K562 (cell line): ENCODE measurements around the gene FKBP1B. TPM values are rescaled to one million over a fixed set of nuclear protein-coding genes. Genes with fewer than 3 reads are reported as not detected.
A peak's percentile ranks its signal among the peaks of the same experiment; 100 is the strongest.

Experiments
- CBFB ChIP-seq: sonication (generic); formaldehyde crosslinking; IDR thresholded peaks from 2 replicates; pipeline ENCODE4 v1.4.0; 2020; ENCODE audit warnings: mild to moderate bottlenecking, missing genetic modification reagents
- CCAR2 ChIP-seq: fragments of 200-400 bp; formaldehyde crosslinking; IDR thresholded peaks from 2 replicates; pipeline ENCODE4 v1.6.1; 2017; ENCODE audit warnings: mild to moderate bottlenecking, low read depth, low read length
- ETS1 ChIP-seq: conservative IDR thresholded peaks from 2 replicates; pipeline ENCODE4 v1.6.1; 2011; ENCODE audit warnings: low read depth, mild to moderate bottlenecking, low read length; ENCODE audit not compliant: control insufficient read depth
- L3MBTL2 ChIP-seq: fragments of 450-650 bp; IDR thresholded peaks from 2 replicates; pipeline ENCODE4 v1.6.1; 2016; ENCODE audit warnings: mild to moderate bottlenecking, moderate library complexity
- LCOR ChIP-seq: sonication (generic); formaldehyde crosslinking; IDR thresholded peaks from 2 replicates; pipeline ENCODE4 v1.8.0; 2022; ENCODE audit warnings: mild to moderate bottlenecking, missing genetic modification reagents
- MEF2D ChIP-seq: conservative IDR thresholded peaks from 2 replicates; pipeline ENCODE4 v1.6.1; 2016; ENCODE audit warnings: low read depth, missing genetic modification characterization, missing compliant biosample characterization
- MLLT1 ChIP-seq, 2 experiments: fragments of 450-650 bp; IDR thresholded peaks; 2 replicates each; pipeline ENCODE4 v1.6.1; 2016
- NKRF ChIP-seq: fragments of 450-650 bp; IDR thresholded peaks from 2 replicates; pipeline ENCODE4 v1.6.1; 2016; ENCODE audit warnings: borderline replicate concordance
- NRF1 ChIP-seq, 2 experiments: fragments of 450-650 bp; IDR thresholded peaks in 1 of 2; conservative IDR thresholded peaks in 1 of 2; 2 replicates each; pipeline ENCODE4 v1.6.1; 2014; ENCODE audit warnings: mild to moderate bottlenecking in 2 of 2
- PHF8 ChIP-seq: fragments of 200-600 bp; sonication (generic); IDR thresholded peaks from 2 replicates; pipeline ENCODE4 v1.6.1; 2012; ENCODE audit warnings: mixed run types, mild to moderate bottlenecking, inconsistent platforms, low read length, moderate library complexity, borderline replicate concordance
- POLR2B ChIP-seq: fragments of 450-650 bp; IDR thresholded peaks from 2 replicates; pipeline ENCODE4 v1.6.1; 2018; ENCODE audit warnings: low read depth; ENCODE audit not compliant: partially characterized antibody
- RFX7 ChIP-seq: fragments of 250-450 bp; sonication (Bioruptor Pico); IDR thresholded peaks from 2 replicates; pipeline ENCODE4 v1.5.1; 2021; ENCODE audit warnings: mild to moderate bottlenecking
- THAP7 ChIP-seq: fragments of 250-450 bp; sonication (Bioruptor Pico); IDR thresholded peaks from 2 replicates; pipeline ENCODE4 v1.5.0; 2021
- UBTF ChIP-seq, 2 experiments: IDR thresholded peaks; 2 replicates each; pipeline ENCODE4 v1.6.1; 2012; ENCODE audit warnings: improper control_type of control experiment in 2 of 2, low read depth in 2 of 2, low read length in 2 of 2, borderline replicate concordance in 1 of 2
- ZFP91 ChIP-seq: sonication (generic); formaldehyde crosslinking; IDR thresholded peaks from 2 replicates; pipeline ENCODE4 v1.8.0; 2022; ENCODE audit warnings: mild to moderate bottlenecking, missing genetic modification reagents
- ZNF197 ChIP-seq: fragments of 200-800 bp; sonication (Bioruptor generic); IDR thresholded peaks from 2 replicates; pipeline ENCODE4 v1.6.1; 2016; ENCODE audit warnings: low read depth, missing genetic modification characterization, missing compliant biosample characterization
- ZNF589 ChIP-seq: fragments of 200-800 bp; sonication (Bioruptor generic); IDR thresholded peaks from 2 replicates; pipeline ENCODE4 v1.6.1; 2016; ENCODE audit warnings: low read depth, missing genetic modification characterization, missing compliant biosample characterization
- polyA plus RNA-seq, 8 experiments: library from polyadenylated mRNA; depleted of rRNA in 4 of 8; stranded (reverse) in 5 of 8; unstranded in 3 of 8; fragments of >200 nt; fragmentation: Nextera tagmentation in 2 of 8; fragmentation: Illumina TruSeq in 1 of 8; extraction: Ambion mirVana in 2 of 8; extraction: Trizol in 1 of 8; gene quantifications; 2 replicates each; pipeline versions ENCODE4 v1.2.1 to v1.2.3, GENCODE V29; 2011 to 2014; ENCODE audit warnings: inconsistent platforms in 1 of 8, missing spikeins in 1 of 8
- total RNA-seq, 7 experiments: library from RNA; depleted of rRNA in 6 of 7; stranded (reverse); fragments of >200 nt in 6 of 7; fragmentation: Illumina TruSeq in 2 of 7; extraction: Trizol in 2 of 7; gene quantifications; 2 replicates each; pipeline versions ENCODE4 v1.2.1 to v1.2.3, GENCODE V29; 2011 to 2021; ENCODE audit warnings: low replicate concordance in 1 of 7

Gene FKBP1B
- total and polyA plus RNA-seq, 9 of the 15 experiments (the other 6 are each of a cell fraction or from before 2014, with no cell fraction given), result 0.58 to 9.4 (median 1.6) TPM

- TF ChIP-seq NKRF (peak; percentile 56; the same call in 1 of the 2 replicates), PHF8 (peak; percentile 49; the same call in 1 of the 2 replicates), NRF1 (conservative IDR thresholded peaks at IDR 0.05 in 1 of 2, IDR thresholded peaks at IDR 0.05 in 1 of 2) (0 out of 4 replicates have a peak, but pooled peaks of 1 of the 2 experiments have one; percentile 13), MEF2D (no peak), POLR2B (peak; percentile 42), ETS1 (no peak; the same call in 1 of the 2 replicates), UBTF (IDR thresholded peaks at IDR 0.05; ENCODE audit: borderline replicate concordance in 1 of 2, low read depth in 2 of 2, low read length in 2 of 2) (no peak), THAP7 (CRISPR knock-in tag) (no peak), MLLT1 (IDR thresholded peaks at IDR 0.05) (0 out of 4 replicates have a peak, but pooled peaks of 1 of the 2 experiments have one; percentile 11), ZNF197 (no peak), ZNF589 (CRISPR knock-in tag) (no peak), LCOR (no peak), CBFB (CRISPR knock-in tag) (no peak), RFX7 (CRISPR knock-in tag) (no peak), L3MBTL2 (peak; percentile 56), ZFP91 (CRISPR knock-in tag) (no peak), CCAR2 (no peak)
Observed at GRCh38 chr2:24076849-24077534, 27.5 kb downstream of the FKBP1B start (continued).
